GM12878 (cell line): Measurements from ENCODE around the gene EP400. TPM values are rescaled to one million over a fixed set of nuclear protein-coding genes. Genes with fewer than 3 reads are reported as not detected.

ENCODE experiments used
- ATAC-seq: fragments of 200-7000 bp; cut with Tn5 transposase; 3 replicates; pipeline ENCODE4 v1.9.1; 2020; ENCODE audit warnings: mild to moderate bottlenecking, moderate library complexity
- BruUV-seq: library from RNA; stranded (reverse); fragments of 400-500 nt; replicated peaks from 2 replicates; lab custom pipeline; 2021; lab: Mats Ljungman, UMichigan
- CTCF ChIA-PET: fragments of 300-600 bp; sonication (Branson Sonifier 250); formaldehyde crosslinking; extraction: SDS; loops from one replicate; lab custom pipeline; 2021; ENCODE audit warnings: inconsistent platforms; lab: Yijun Ruan, JAX
- POLR2A ChIA-PET: fragments of 350-600 bp; formaldehyde crosslinking; extraction: SDS; loops from one replicate; lab custom pipeline; 2021; ENCODE audit warnings: inconsistent platforms; lab: Charles Lee
- RAD21 ChIA-PET: fragments of 300-600 bp; sonication (Branson Sonifier 250); formaldehyde crosslinking; loops from one replicate; lab custom pipeline; 2023; ENCODE audit warnings: antibody characterized with exemption; ENCODE audit not compliant: unreplicated experiment; lab: Charles Lee
- SMC1A ChIA-PET: fragments of 300-600 bp; sonication (Branson Sonifier 250); formaldehyde crosslinking; loops from one replicate; lab custom pipeline; 2023; ENCODE audit not compliant: unreplicated experiment, uncharacterized antibody; lab: Charles Lee
- DNase-seq: peaks from one replicate; pipeline ENCODE4 v3.0.0-alpha.2; 2011; ENCODE audit warnings: low read depth, low spot score
- FAIRE-seq: peaks from 3 replicates; lab custom pipeline; 2011; peaks lifted over from hg19 to GRCh38; lab: Jason Lieb, UNC
- H2AFZ ChIP-seq: 2 replicates; pipeline ENCODE4 v1.6.0; 2011; ENCODE audit warnings: low read depth, low read length, control low read depth; ENCODE audit not compliant: control insufficient read depth
- H3K27ac ChIP-seq: 2 replicates; pipeline ENCODE4 v1.5.1; 2011; ENCODE audit warnings: control low read depth; ENCODE audit not compliant: control insufficient read depth, insufficient read depth
- H3K27me3 ChIP-seq, 2 experiments: replicated peaks in 1 of 2; 2 replicates each; pipeline versions ENCODE4 v1.6.0 to v1.6.1; 2011; ENCODE audit warnings: low read length in 1 of 2; ENCODE audit not compliant: control insufficient read depth in 2 of 2, insufficient read depth in 2 of 2
- H3K36me3 ChIP-seq, 2 experiments: 2 replicates each; pipeline ENCODE4 v1.5.1; 2011; ENCODE audit warnings: low read length in 1 of 2; ENCODE audit not compliant: control insufficient read depth in 2 of 2, insufficient read depth in 2 of 2
- H3K4me1 ChIP-seq: 2 replicates; pipeline ENCODE4 v1.6.1; 2011; ENCODE audit warnings: mild to moderate bottlenecking, low read length, moderate library complexity, mixed read lengths; ENCODE audit not compliant: control insufficient read depth, insufficient read depth
- H3K4me2 ChIP-seq: 2 replicates; pipeline ENCODE4 v1.6.0; 2011; ENCODE audit warnings: control low read depth; ENCODE audit not compliant: control insufficient read depth, insufficient read depth
- H3K4me3 ChIP-seq: fragments of 200-600 bp; sonication (generic); 2 replicates; pipeline ENCODE4 v1.5.1; 2016
- H3K79me2 ChIP-seq: 2 replicates; pipeline ENCODE4 v1.6.0; 2011; ENCODE audit warnings: low read length; ENCODE audit not compliant: control insufficient read depth, insufficient read depth
- H3K9ac ChIP-seq: 2 replicates; pipeline ENCODE4 v1.8.0; 2011; ENCODE audit warnings: low read length, control low read depth, mixed read lengths; ENCODE audit not compliant: control insufficient read depth, insufficient read depth
- H3K9me3 ChIP-seq: replicated peaks from 3 replicates; pipeline ENCODE4 v1.5.1; 2011; ENCODE audit warnings: mild to moderate bottlenecking, low read length; ENCODE audit not compliant: control insufficient read depth, insufficient read depth
- H4K20me1 ChIP-seq: 2 replicates; pipeline ENCODE4 v1.6.0; 2011; ENCODE audit not compliant: control insufficient read depth, insufficient read depth
- ASH2L ChIP-seq: fragments of 300-600, 200-600 bp; sonication (generic); IDR thresholded peaks from 2 replicates; pipeline ENCODE4 v1.6.1; 2017; ENCODE audit warnings: low read depth, mild to moderate bottlenecking, borderline replicate concordance
- CHD1 ChIP-seq: IDR thresholded peaks from 2 replicates; pipeline ENCODE4 v1.6.1; 2012; ENCODE audit warnings: low read depth, low read length, improper control_type of control experiment
- CREB1 ChIP-seq: IDR thresholded peaks from 2 replicates; pipeline ENCODE4 v1.6.1; 2012; ENCODE audit warnings: low read depth, mild to moderate bottlenecking, inconsistent platforms
- DPF2 ChIP-seq: fragments of 450-650 bp; IDR thresholded peaks from 2 replicates; pipeline ENCODE4 v1.6.1; 2017; ENCODE audit warnings: mild to moderate bottlenecking
- FOXK2 ChIP-seq: fragments of 450-650 bp; IDR thresholded peaks from 2 replicates; pipeline ENCODE4 v1.6.1; 2017; ENCODE audit warnings: mild to moderate bottlenecking, moderate library complexity
- IRF4 ChIP-seq: IDR thresholded peaks from 2 replicates; pipeline ENCODE4 v1.6.1; 2011; ENCODE audit warnings: low read depth, low read length
- NFYB ChIP-seq: IDR thresholded peaks from 2 replicates; pipeline ENCODE4 v1.6.1; 2011; ENCODE audit warnings: low read depth, mild to moderate bottlenecking, low read length, improper control_type of control experiment, moderate library complexity; ENCODE audit not compliant: insufficient read depth
- YY1 ChIP-seq: IDR thresholded peaks from 2 replicates; pipeline ENCODE4 v1.6.1; 2011; ENCODE audit warnings: low read depth, mild to moderate bottlenecking, low read length
- WGBS: methylation state at CpG from one replicate; pipeline ENCODE4 v1.1.6; 2016; ENCODE audit warnings: low lambda C conversion rate; ENCODE audit not compliant: insufficient replicate concordance, insufficient coverage; ENCODE audit errors: missing lambda C conversion rate; 5-methylcytosine and 5-hydroxymethylcytosine counted together
- in situ Hi-C: fragments of 300-500 bp; cut with MboI; formaldehyde crosslinking; loops from 9 replicates; pipeline ENCODE4 v1.14.3; 2018; ENCODE audit warnings: mixed read lengths
- intact Hi-C: fragments of 100-400 bp; cut with micrococcal nuclease; formaldehyde crosslinking; loops from one replicate; pipeline ENCODE4 v1.14.2; 2022; ENCODE audit not compliant: unreplicated experiment
- polyA plus RNA-seq, 11 experiments: library from polyadenylated mRNA; depleted of rRNA in 4 of 11; unstranded in 6 of 11; stranded (reverse) in 5 of 11; fragments of >200 nt; fragmentation: Nextera tagmentation in 4 of 11; fragmentation: Illumina TruSeq in 1 of 11; extraction: Ambion mirVana in 4 of 11; extraction: Trizol in 1 of 11; gene quantifications; 1 replicate in 1 of 11; 2 replicates in 10 of 11; pipeline versions ENCODE4 v1.2.1 to v1.2.3, GENCODE V29; 2011 to 2016; ENCODE audit warnings: inconsistent platforms in 2 of 11, missing spikeins in 2 of 11, low read depth in 1 of 11
- total RNA-seq, 4 experiments: library from RNA; depleted of rRNA in 3 of 4; stranded (reverse); fragments of >200 nt in 3 of 4; fragmentation: Illumina TruSeq in 1 of 4; extraction: Trizol in 1 of 4; gene quantifications; 2 replicates each; pipeline versions ENCODE4 v1.2.1 to v1.2.3, GENCODE V29; 2013 to 2021
- TF ChIP-seq, protein P1 (sequence below): IDR thresholded peaks from 2 replicates; pipeline ENCODE4 v1.6.1; 2011; ENCODE audit warnings: mild to moderate bottlenecking, low read depth, low read length, moderate library complexity; ENCODE audit not compliant: insufficient replicate concordance
- TF ChIP-seq, protein P2 (sequence below): fragments of 450-650 bp; IDR thresholded peaks from 2 replicates; pipeline ENCODE4 v1.6.1; 2018; ENCODE audit warnings: borderline replicate concordance, mild to moderate bottlenecking; ENCODE audit not compliant: partially characterized antibody
- TF ChIP-seq, protein P3 (sequence below): fragments of 450-650 bp; IDR thresholded peaks from 2 replicates; pipeline ENCODE4 v1.6.1; 2017; ENCODE audit warnings: mild to moderate bottlenecking
- TF ChIP-seq, protein P4 (sequence below): fragments of 450-650 bp; IDR thresholded peaks from 2 replicates; pipeline ENCODE4 v1.6.1; 2017; ENCODE audit warnings: borderline replicate concordance

Gene EP400
- total and polyA plus RNA-seq, 10 of the 15 experiments (the other 5 are each of a cell fraction or from before 2014, with no cell fraction given) = 3.8 to 44.2 (median 8.4) TPM

DNA sequence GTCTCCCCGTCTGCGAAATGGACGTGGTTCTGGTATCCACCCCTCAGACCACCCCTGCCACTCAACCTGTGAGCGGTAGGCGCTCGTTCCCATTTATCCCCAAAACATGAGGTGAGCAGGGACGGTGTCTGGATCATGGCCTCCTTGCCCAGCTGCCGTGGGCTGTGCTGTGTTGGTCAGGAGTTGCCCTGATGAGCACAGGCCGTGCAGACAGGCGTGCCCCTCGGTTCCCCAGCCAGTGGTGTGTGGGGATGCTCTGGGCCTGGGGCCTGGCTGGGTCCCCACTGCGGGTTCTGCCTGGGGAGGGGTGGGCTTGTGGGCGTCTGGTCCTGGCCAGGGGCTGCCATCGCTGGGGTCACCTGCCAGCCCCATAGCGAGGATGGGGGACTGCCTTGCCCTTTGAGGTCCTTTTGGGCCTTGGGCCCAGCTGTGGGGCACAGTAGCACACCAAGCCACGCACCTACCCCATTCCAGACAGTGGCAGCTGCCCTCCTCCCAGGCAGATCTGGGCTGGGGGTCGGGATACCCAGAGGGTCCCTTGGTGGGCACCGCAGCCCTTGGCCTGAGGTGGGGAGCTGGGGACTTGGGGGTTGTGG lies 31.9 kb upstream of the EP400 start (continued):
- TF ChIP-seq, protein P1, sequence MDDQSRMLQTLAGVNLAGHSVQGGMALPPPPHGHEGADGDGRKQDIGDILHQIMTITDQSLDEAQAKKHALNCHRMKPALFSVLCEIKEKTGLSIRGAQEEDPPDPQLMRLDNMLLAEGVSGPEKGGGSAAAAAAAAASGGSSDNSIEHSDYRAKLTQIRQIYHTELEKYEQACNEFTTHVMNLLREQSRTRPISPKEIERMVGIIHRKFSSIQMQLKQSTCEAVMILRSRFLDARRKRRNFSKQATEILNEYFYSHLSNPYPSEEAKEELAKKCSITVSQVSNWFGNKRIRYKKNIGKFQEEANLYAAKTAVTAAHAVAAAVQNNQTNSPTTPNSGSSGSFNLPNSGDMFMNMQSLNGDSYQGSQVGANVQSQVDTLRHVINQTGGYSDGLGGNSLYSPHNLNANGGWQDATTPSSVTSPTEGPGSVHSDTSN = no peak
- TF ChIP-seq, protein P2, sequence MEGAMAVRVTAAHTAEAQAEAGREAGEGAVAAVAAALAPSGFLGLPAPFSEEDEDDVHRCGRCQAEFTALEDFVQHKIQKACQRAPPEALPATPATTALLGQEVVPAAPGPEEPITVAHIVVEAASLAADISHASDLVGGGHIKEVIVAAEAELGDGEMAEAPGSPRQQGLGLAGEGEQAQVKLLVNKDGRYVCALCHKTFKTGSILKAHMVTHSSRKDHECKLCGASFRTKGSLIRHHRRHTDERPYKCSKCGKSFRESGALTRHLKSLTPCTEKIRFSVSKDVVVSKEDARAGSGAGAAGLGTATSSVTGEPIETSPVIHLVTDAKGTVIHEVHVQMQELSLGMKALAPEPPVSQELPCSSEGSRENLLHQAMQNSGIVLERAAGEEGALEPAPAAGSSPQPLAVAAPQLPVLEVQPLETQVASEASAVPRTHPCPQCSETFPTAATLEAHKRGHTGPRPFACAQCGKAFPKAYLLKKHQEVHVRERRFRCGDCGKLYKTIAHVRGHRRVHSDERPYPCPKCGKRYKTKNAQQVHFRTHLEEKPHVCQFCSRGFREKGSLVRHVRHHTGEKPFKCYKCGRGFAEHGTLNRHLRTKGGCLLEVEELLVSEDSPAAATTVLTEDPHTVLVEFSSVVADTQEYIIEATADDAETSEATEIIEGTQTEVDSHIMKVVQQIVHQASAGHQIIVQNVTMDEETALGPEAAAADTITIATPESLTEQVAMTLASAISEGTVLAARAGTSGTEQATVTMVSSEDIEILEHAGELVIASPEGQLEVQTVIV = no peak
- no peak for TF ChIP-seq NFYB
- TF ChIP-seq CREB1 = no peak
- TF ChIP-seq FOXK2 = no peak

DNA sequence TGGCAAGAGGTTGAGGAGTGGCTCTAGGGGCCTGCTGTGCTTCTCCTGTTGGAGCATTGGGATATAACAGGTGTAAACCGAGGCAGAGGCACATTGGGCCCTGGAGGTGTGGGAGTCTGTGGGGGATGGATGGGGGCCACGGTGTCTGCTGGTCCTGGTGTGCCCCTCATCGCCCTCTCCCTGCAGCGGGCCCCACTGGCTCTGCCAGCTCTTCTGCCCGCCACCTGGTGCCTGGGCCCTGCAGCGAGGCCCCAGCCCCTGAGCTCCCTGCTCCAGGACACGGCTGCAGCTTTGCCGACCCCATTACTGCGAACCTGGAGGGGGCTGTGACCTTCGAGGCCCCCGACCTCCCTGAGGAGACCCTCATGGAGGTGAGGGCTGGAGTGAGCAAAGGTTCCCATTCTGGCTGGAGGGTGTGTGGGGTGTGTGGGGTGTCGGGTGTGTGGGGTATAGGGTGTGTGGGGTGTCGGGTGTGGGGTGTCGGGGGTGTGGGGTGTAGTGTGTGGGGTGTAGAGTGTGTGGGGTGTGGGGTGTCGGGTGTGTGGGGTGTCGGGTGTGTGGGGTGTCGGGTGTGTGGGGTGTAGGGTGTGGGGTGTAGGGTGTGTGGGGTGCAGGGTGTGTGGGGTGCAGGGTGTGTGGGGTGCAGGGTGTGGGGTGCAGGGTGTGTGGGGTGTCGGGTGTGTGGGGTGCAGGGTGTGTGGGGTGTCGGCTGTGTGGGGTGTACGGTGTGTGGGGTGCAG lies 31.3 kb upstream of the EP400 start:
- peaks cover 8% of the 10 kb centered on the region for H3K4me1 ChIP-seq
- BruUV-seq = no TSS peak
- in situ Hi-C loops = no loop called here
- no peaks in the 10 kb centered on the region; a peak in 2 of 4 replicates for H3K36me3 ChIP-seq
- WGBS = 70% methylated on average over 14 of the region's 20 CpGs
- no peaks in the 10 kb centered on the region for H3K79me2 ChIP-seq
- no peaks in the 10 kb centered on the region for H4K20me1 ChIP-seq
- H3K9me3 ChIP-seq = no peaks in the 10 kb centered on the region
- no peak overlapping the region for H2AFZ ChIP-seq
- ChIA-PET POLR2A (no interaction called here), CTCF (no interaction called here), SMC1A (no interaction called here), RAD21 (no interaction called here)
- H3K27ac ChIP-seq = no peak overlapping the region
- no peak overlapping the region for H3K4me3 ChIP-seq
- no peak for DNase-seq
- intact Hi-C loops = no loop called here
- no peak for FAIRE-seq
- ATAC-seq = no peak
- H3K9ac ChIP-seq = no peak overlapping the region
- H3K27me3 ChIP-seq = no peaks in the 10 kb centered on the region
- no peak overlapping the region for H3K4me2 ChIP-seq
- TF ChIP-seq IRF4 (no peak), ASH2L (no peak), CHD1 (no peak), YY1 (no peak), DPF2 (no peak)
- TF ChIP-seq, protein P3, sequence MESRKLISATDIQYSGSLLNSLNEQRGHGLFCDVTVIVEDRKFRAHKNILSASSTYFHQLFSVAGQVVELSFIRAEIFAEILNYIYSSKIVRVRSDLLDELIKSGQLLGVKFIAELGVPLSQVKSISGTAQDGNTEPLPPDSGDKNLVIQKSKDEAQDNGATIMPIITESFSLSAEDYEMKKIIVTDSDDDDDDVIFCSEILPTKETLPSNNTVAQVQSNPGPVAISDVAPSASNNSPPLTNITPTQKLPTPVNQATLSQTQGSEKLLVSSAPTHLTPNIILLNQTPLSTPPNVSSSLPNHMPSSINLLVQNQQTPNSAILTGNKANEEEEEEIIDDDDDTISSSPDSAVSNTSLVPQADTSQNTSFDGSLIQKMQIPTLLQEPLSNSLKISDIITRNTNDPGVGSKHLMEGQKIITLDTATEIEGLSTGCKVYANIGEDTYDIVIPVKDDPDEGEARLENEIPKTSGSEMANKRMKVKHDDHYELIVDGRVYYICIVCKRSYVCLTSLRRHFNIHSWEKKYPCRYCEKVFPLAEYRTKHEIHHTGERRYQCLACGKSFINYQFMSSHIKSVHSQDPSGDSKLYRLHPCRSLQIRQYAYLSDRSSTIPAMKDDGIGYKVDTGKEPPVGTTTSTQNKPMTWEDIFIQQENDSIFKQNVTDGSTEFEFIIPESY = no peak
- TF ChIP-seq, protein P4, sequence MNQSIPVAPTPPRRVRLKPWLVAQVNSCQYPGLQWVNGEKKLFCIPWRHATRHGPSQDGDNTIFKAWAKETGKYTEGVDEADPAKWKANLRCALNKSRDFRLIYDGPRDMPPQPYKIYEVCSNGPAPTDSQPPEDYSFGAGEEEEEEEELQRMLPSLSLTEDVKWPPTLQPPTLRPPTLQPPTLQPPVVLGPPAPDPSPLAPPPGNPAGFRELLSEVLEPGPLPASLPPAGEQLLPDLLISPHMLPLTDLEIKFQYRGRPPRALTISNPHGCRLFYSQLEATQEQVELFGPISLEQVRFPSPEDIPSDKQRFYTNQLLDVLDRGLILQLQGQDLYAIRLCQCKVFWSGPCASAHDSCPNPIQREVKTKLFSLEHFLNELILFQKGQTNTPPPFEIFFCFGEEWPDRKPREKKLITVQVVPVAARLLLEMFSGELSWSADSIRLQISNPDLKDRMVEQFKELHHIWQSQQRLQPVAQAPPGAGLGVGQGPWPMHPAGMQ = no peak
- TF ChIP-seq, protein P2 = no peak
